MM.1S (cell line): ENCODE measurements around the gene RCAN1.

ENCODE experiments used
- DNase-seq: peaks from one replicate; pipeline ENCODE4 v3.0.0-alpha.2; 2015
- H2AFZ ChIP-seq: fragments of 300-600 bp; sonication (generic); 2 replicates; pipeline ENCODE4 v1.6.0; 2016; ENCODE audit warnings: antibody characterized with exemption, low read length
- H3F3A ChIP-seq: fragments of 300-600 bp; sonication (generic); 2 replicates; pipeline ENCODE4 v1.6.1; 2016; ENCODE audit warnings: mild to moderate bottlenecking, antibody characterized with exemption, low read length, moderate library complexity, mixed read lengths; ENCODE audit not compliant: insufficient read depth
- H3K27ac ChIP-seq: fragments of 300-600 bp; sonication (generic); 2 replicates; pipeline ENCODE4 v1.5.1; 2016; ENCODE audit warnings: mild to moderate bottlenecking, low read length
- H3K27me3 ChIP-seq: fragments of 300-600 bp; sonication (generic); replicated peaks from 2 replicates; pipeline ENCODE4 v1.6.0; 2016; ENCODE audit warnings: low read length; ENCODE audit not compliant: insufficient read depth
- H3K36me3 ChIP-seq: fragments of 300-600 bp; sonication (generic); replicated peaks from 2 replicates; pipeline ENCODE4 v1.6.1; 2016; ENCODE audit warnings: mild to moderate bottlenecking, low read length, mixed read lengths; ENCODE audit not compliant: insufficient read depth
- H3K4me1 ChIP-seq: fragments of 300-600 bp; sonication (generic); 2 replicates; pipeline ENCODE4 v1.6.1; 2016; ENCODE audit warnings: low read length, mixed read lengths
- H3K4me2 ChIP-seq: fragments of 300-600 bp; sonication (generic); 2 replicates; pipeline ENCODE4 v1.6.0; 2016; ENCODE audit warnings: low read depth, low read length
- H3K4me3 ChIP-seq: fragments of 300-600 bp; sonication (generic); 2 replicates; pipeline ENCODE4 v1.5.1; 2016; ENCODE audit warnings: low read length, mixed read lengths
- H3K79me2 ChIP-seq: fragments of 300-600 bp; sonication (generic); 2 replicates; pipeline ENCODE4 v1.6.1; 2016; ENCODE audit warnings: mixed run types, low read length, mixed read lengths
- H3K9ac ChIP-seq: fragments of 300-600 bp; sonication (generic); 2 replicates; pipeline ENCODE4 v1.6.1; 2016; ENCODE audit warnings: low read length, mixed read lengths
- H3K9me2 ChIP-seq: fragments of 300-600 bp; sonication (generic); replicated peaks from 2 replicates; pipeline ENCODE4 v1.6.1; 2016; ENCODE audit warnings: mild to moderate bottlenecking, low read length, mixed read lengths; ENCODE audit not compliant: insufficient read depth
- H3K9me3 ChIP-seq: fragments of 300-600 bp; sonication (generic); replicated peaks from 2 replicates; pipeline ENCODE4 v1.6.1; 2016; ENCODE audit warnings: mild to moderate bottlenecking, low read length, mixed read lengths; ENCODE audit not compliant: insufficient read depth
- H4K20me1 ChIP-seq: fragments of 300-600 bp; sonication (generic); 2 replicates; pipeline ENCODE4 v1.6.1; 2016; ENCODE audit warnings: mild to moderate bottlenecking, low read length, moderate library complexity, mixed read lengths; ENCODE audit not compliant: insufficient read depth
- CTCF ChIP-seq: fragments of 300-600 bp; sonication (generic); IDR thresholded peaks from 2 replicates; pipeline ENCODE4 v1.5.1; 2016; ENCODE audit warnings: antibody characterized with exemption, low read length, mixed read lengths
- EZH2 ChIP-seq: fragments of 300-600 bp; sonication (generic); optimal IDR thresholded peaks from 2 replicates; pipeline ENCODE3; 2017; ENCODE audit warnings: low read depth, mild to moderate bottlenecking, antibody characterized with exemption, low read length, mixed read lengths
- EZH2phosphoT487 ChIP-seq: fragments of 300-600 bp; sonication (generic); IDR thresholded peaks from 2 replicates; pipeline ENCODE4 v1.6.1; 2018; ENCODE audit warnings: antibody characterized with exemption, low read length

The RCAN1 gene

GRCh38 chr21:34576041-34576511 is 38.8 kb downstream of the RCAN1 start:
- Histone ChIP-seq H3K9me2 (no peaks in the 10 kb centered on the region), H3K4me2 (no peak overlapping the region), H3K4me1 (no peaks in the 10 kb centered on the region), H3K27ac (no peak overlapping the region), H3K27me3 (no peaks in the 10 kb centered on the region), H3K9me3 (no peaks in the 10 kb centered on the region), H3K36me3 (no peaks in the 10 kb centered on the region), H3K4me3 (no peak overlapping the region), H3K9ac (no peak overlapping the region), H4K20me1 (no peaks in the 10 kb centered on the region), H3F3A (no peaks in the 10 kb centered on the region), H2AFZ (no peak overlapping the region), H3K79me2 (0 out of 2 replicates have a peak, but pooled peaks cover 4% of the 10 kb centered on the region)
- DNase-seq, result no peak
- TF ChIP-seq EZH2phosphoT487, result no peak
- TF ChIP-seq CTCF, result no peak
- TF ChIP-seq EZH2, result no peak

GRCh38 chr21:34574601-34575529 is 40.0 kb downstream of the RCAN1 start:
- H4K20me1 ChIP-seq, result no peaks in the 10 kb centered on the region
- no peak overlapping the region for H3K4me2 ChIP-seq
- no peaks in the 10 kb centered on the region for H3F3A ChIP-seq
- H2AFZ ChIP-seq, result no peak overlapping the region
- no peak overlapping the region for H3K9ac ChIP-seq
- H3K9me2 ChIP-seq, result no peaks in the 10 kb centered on the region
- H3K27ac ChIP-seq, result no peak overlapping the region
- no peaks in the 10 kb centered on the region for H3K27me3 ChIP-seq
- TF ChIP-seq CTCF (no peak), EZH2 (no peak)
- no peaks in the 10 kb centered on the region for H3K9me3 ChIP-seq
- H3K4me1 ChIP-seq, result no peaks in the 10 kb centered on the region
- 0 out of 2 replicates have a peak, but pooled peaks cover 4% of the 10 kb centered on the region for H3K79me2 ChIP-seq
- DNase-seq, result no peak
- H3K4me3 ChIP-seq, result no peak overlapping the region
- no peaks in the 10 kb centered on the region for H3K36me3 ChIP-seq

- TF ChIP-seq EZH2phosphoT487 (no peak), CTCF (no peak), EZH2 (no peak)
- no peak overlapping the region for H3K4me2 ChIP-seq
- no peak overlapping the region for H2AFZ ChIP-seq
- no peaks in the 10 kb centered on the region for H3F3A ChIP-seq
- H3K36me3 ChIP-seq, result no peaks in the 10 kb centered on the region
- H3K79me2 ChIP-seq, result 0 out of 2 replicates have a peak, but pooled peaks cover 4% of the 10 kb centered on the region
- no peak overlapping the region for H3K27ac ChIP-seq
- no peaks in the 10 kb centered on the region for H3K27me3 ChIP-seq
- H3K9me3 ChIP-seq, result no peaks in the 10 kb centered on the region
- DNase-seq, result no peak
- H3K4me1 ChIP-seq, result no peaks in the 10 kb centered on the region
- no peak overlapping the region for H3K9ac ChIP-seq
- no peak overlapping the region for H3K4me3 ChIP-seq
- no peaks in the 10 kb centered on the region for H4K20me1 ChIP-seq
- H3K9me2 ChIP-seq, result no peaks in the 10 kb centered on the region
Observed at GRCh38 chr21:34571994-34572393, 42.9 kb downstream of the RCAN1 start.
